MM.1S (cell line): ENCODE data around the gene MAML1.

Experiments
- DNase-seq: peaks from one replicate; pipeline ENCODE4 v3.0.0-alpha.2; 2015
- H2AFZ ChIP-seq: fragments of 300-600 bp; sonication (generic); 2 replicates; pipeline ENCODE4 v1.6.0; 2016; ENCODE audit warnings: antibody characterized with exemption, low read length
- H3F3A ChIP-seq: fragments of 300-600 bp; sonication (generic); 2 replicates; pipeline ENCODE4 v1.6.1; 2016; ENCODE audit warnings: mild to moderate bottlenecking, antibody characterized with exemption, low read length, moderate library complexity, mixed read lengths; ENCODE audit not compliant: insufficient read depth
- H3K27ac ChIP-seq: fragments of 300-600 bp; sonication (generic); 2 replicates; pipeline ENCODE4 v1.5.1; 2016; ENCODE audit warnings: mild to moderate bottlenecking, low read length
- H3K27me3 ChIP-seq: fragments of 300-600 bp; sonication (generic); replicated peaks from 2 replicates; pipeline ENCODE4 v1.6.0; 2016; ENCODE audit warnings: low read length; ENCODE audit not compliant: insufficient read depth
- H3K36me3 ChIP-seq: fragments of 300-600 bp; sonication (generic); replicated peaks from 2 replicates; pipeline ENCODE4 v1.6.1; 2016; ENCODE audit warnings: mild to moderate bottlenecking, low read length, mixed read lengths; ENCODE audit not compliant: insufficient read depth
- H3K4me1 ChIP-seq: fragments of 300-600 bp; sonication (generic); 2 replicates; pipeline ENCODE4 v1.6.1; 2016; ENCODE audit warnings: low read length, mixed read lengths
- H3K4me2 ChIP-seq: fragments of 300-600 bp; sonication (generic); 2 replicates; pipeline ENCODE4 v1.6.0; 2016; ENCODE audit warnings: low read depth, low read length
- H3K4me3 ChIP-seq: fragments of 300-600 bp; sonication (generic); 2 replicates; pipeline ENCODE4 v1.5.1; 2016; ENCODE audit warnings: low read length, mixed read lengths
- H3K79me2 ChIP-seq: fragments of 300-600 bp; sonication (generic); 2 replicates; pipeline ENCODE4 v1.6.1; 2016; ENCODE audit warnings: mixed run types, low read length, mixed read lengths
- H3K9ac ChIP-seq: fragments of 300-600 bp; sonication (generic); 2 replicates; pipeline ENCODE4 v1.6.1; 2016; ENCODE audit warnings: low read length, mixed read lengths
- H3K9me2 ChIP-seq: fragments of 300-600 bp; sonication (generic); replicated peaks from 2 replicates; pipeline ENCODE4 v1.6.1; 2016; ENCODE audit warnings: mild to moderate bottlenecking, low read length, mixed read lengths; ENCODE audit not compliant: insufficient read depth
- H3K9me3 ChIP-seq: fragments of 300-600 bp; sonication (generic); replicated peaks from 2 replicates; pipeline ENCODE4 v1.6.1; 2016; ENCODE audit warnings: mild to moderate bottlenecking, low read length, mixed read lengths; ENCODE audit not compliant: insufficient read depth
- H4K20me1 ChIP-seq: fragments of 300-600 bp; sonication (generic); 2 replicates; pipeline ENCODE4 v1.6.1; 2016; ENCODE audit warnings: mild to moderate bottlenecking, low read length, moderate library complexity, mixed read lengths; ENCODE audit not compliant: insufficient read depth
- EZH2 ChIP-seq: fragments of 300-600 bp; sonication (generic); optimal IDR thresholded peaks from 2 replicates; pipeline ENCODE3; 2017; ENCODE audit warnings: low read depth, mild to moderate bottlenecking, antibody characterized with exemption, low read length, mixed read lengths
- EZH2phosphoT487 ChIP-seq: fragments of 300-600 bp; sonication (generic); IDR thresholded peaks from 2 replicates; pipeline ENCODE4 v1.6.1; 2018; ENCODE audit warnings: antibody characterized with exemption, low read length
- TF ChIP-seq, protein P1 (sequence below): fragments of 300-600 bp; sonication (generic); IDR thresholded peaks from 2 replicates; pipeline ENCODE4 v1.5.1; 2016; ENCODE audit warnings: antibody characterized with exemption, low read length, mixed read lengths

Gene MAML1

GRCh38 chr5:179773686-179774040 is 41.0 kb downstream of the MAML1 start:
- Histone ChIP-seq H3K9me2 (no peaks in the 10 kb centered on the region), H3K9ac (no peak overlapping the region), H3K36me3 (no peaks in the 10 kb centered on the region; the same call in 1 of the 2 replicates), H3K4me1 (no peaks in the 10 kb centered on the region), H3K4me2 (no peak overlapping the region), H2AFZ (no peak overlapping the region), H3K27ac (no peak overlapping the region), H3K4me3 (no peak overlapping the region), H3K27me3 (no peaks in the 10 kb centered on the region), H3K79me2 (no peaks in the 10 kb centered on the region), H3F3A (no peaks in the 10 kb centered on the region), H4K20me1 (no peaks in the 10 kb centered on the region), H3K9me3 (no peaks in the 10 kb centered on the region)
- DNase-seq, result no peak
- TF ChIP-seq EZH2phosphoT487, result no peak
- TF ChIP-seq EZH2, result no peak
- TF ChIP-seq, protein P1, sequence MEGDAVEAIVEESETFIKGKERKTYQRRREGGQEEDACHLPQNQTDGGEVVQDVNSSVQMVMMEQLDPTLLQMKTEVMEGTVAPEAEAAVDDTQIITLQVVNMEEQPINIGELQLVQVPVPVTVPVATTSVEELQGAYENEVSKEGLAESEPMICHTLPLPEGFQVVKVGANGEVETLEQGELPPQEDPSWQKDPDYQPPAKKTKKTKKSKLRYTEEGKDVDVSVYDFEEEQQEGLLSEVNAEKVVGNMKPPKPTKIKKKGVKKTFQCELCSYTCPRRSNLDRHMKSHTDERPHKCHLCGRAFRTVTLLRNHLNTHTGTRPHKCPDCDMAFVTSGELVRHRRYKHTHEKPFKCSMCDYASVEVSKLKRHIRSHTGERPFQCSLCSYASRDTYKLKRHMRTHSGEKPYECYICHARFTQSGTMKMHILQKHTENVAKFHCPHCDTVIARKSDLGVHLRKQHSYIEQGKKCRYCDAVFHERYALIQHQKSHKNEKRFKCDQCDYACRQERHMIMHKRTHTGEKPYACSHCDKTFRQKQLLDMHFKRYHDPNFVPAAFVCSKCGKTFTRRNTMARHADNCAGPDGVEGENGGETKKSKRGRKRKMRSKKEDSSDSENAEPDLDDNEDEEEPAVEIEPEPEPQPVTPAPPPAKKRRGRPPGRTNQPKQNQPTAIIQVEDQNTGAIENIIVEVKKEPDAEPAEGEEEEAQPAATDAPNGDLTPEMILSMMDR, result no peak

GRCh38 chr5:179774442-179774841 is 41.8 kb downstream of the MAML1 start:
- no peak overlapping the region for H2AFZ ChIP-seq
- no peaks in the 10 kb centered on the region; the same call in 1 of the 2 replicates for H3K36me3 ChIP-seq
- no peaks in the 10 kb centered on the region for H3K27me3 ChIP-seq
- no peaks in the 10 kb centered on the region for H3K4me1 ChIP-seq
- no peaks in the 10 kb centered on the region for H3K79me2 ChIP-seq
- H3K27ac ChIP-seq, result no peak overlapping the region
- H3F3A ChIP-seq, result no peaks in the 10 kb centered on the region
- no peak overlapping the region for H3K4me2 ChIP-seq
- TF ChIP-seq EZH2phosphoT487 (no peak), EZH2 (no peak)
- TF ChIP-seq, protein P1, result no peak
- H3K9me3 ChIP-seq, result no peaks in the 10 kb centered on the region
- no peak overlapping the region for H3K4me3 ChIP-seq
- H3K9me2 ChIP-seq, result no peaks in the 10 kb centered on the region
- H3K9ac ChIP-seq, result no peak overlapping the region
- DNase-seq, result no peak
- H4K20me1 ChIP-seq, result no peaks in the 10 kb centered on the region

DNA sequence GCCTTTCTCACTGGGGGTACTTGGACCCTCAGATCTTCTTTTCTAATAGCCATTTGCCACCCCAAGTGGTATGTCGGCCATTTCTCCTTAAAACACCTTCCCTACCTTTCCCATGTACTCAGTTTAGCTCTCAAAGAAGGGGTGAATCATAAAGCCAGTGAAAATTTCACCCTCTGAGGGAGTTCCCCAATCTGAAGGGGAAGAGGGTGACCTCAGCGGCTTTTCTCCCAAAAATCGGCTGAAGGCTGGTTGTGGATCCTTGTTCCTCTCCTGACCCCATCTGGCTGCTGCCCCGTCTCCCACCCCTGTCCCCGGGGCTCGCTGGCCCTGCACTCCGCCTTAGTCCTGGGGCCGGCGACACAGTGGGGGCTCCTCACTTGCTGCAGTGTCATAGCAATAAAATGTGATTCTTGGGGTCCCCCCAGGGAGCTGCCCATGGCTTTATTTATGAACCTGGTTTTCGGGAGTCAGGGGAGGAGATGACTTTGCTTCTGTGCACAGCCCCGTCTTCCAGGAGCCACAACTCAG is 43.9 kb downstream of the MAML1 start:
- H3F3A ChIP-seq, result no peaks in the 10 kb centered on the region
- no peak overlapping the region for H3K4me3 ChIP-seq
- DNase-seq, result no peak
- no peak overlapping the region for H2AFZ ChIP-seq
- no peak overlapping the region for H3K27ac ChIP-seq
- no peaks in the 10 kb centered on the region for H3K9me2 ChIP-seq
- H3K4me2 ChIP-seq, result no peak overlapping the region
- no peaks in the 10 kb centered on the region for H4K20me1 ChIP-seq
- H3K4me1 ChIP-seq, result no peaks in the 10 kb centered on the region
- no peaks in the 10 kb centered on the region for H3K9me3 ChIP-seq
- no peak overlapping the region for H3K9ac ChIP-seq
- no peaks in the 10 kb centered on the region for H3K27me3 ChIP-seq
- H3K79me2 ChIP-seq, result no peaks in the 10 kb centered on the region
- no peaks in the 10 kb centered on the region for H3K36me3 ChIP-seq
- TF ChIP-seq EZH2phosphoT487 (no peak), EZH2 (no peak)
- TF ChIP-seq, protein P1, result no peak
